Suprapubic skin (tissue), 4 donors: Measurements from ENCODE around the gene GBF1. TPM values are rescaled to one million over a fixed set of nuclear protein-coding genes. Genes with fewer than 3 reads are reported as not detected.
A peak's percentile ranks its signal among the peaks of the same experiment; 100 is the strongest.

Source experiments
- DNase-seq, 2 donors: peaks; one replicate each; pipeline ENCODE4 v3.0.0-alpha.2; 2019; ENCODE audit warnings: low spot score in 2 of 2
- H3K27ac ChIP-seq: fragments of 200-600 bp; sonication (generic); one replicate; pipeline ENCODE4 v1.5.1; 2019
- H3K27me3 ChIP-seq: fragments of 200-600 bp; sonication (generic); one replicate; pipeline ENCODE4 v1.5.1; 2019
- H3K36me3 ChIP-seq: fragments of 200-600 bp; sonication (generic); one replicate; pipeline ENCODE4 v1.5.1; 2019
- H3K4me1 ChIP-seq: fragments of 200-600 bp; sonication (generic); one replicate; pipeline ENCODE4 v1.5.1; 2019
- H3K4me3 ChIP-seq: fragments of 200-600 bp; sonication (generic); one replicate; pipeline ENCODE4 v1.5.1; 2019; ENCODE audit warnings: mild to moderate bottlenecking
- H3K9me3 ChIP-seq: fragments of 200-600 bp; sonication (generic); one replicate; pipeline ENCODE4 v1.5.1; 2019
- EP300 ChIP-seq: sonication (generic); formaldehyde crosslinking; IDR thresholded peaks from one replicate; pipeline ENCODE4 v1.6.1; 2017; ENCODE audit warnings: antibody characterized with exemption
- POLR2A ChIP-seq, 2 donors: fragments of 450-650 bp; IDR thresholded peaks; one replicate each; pipeline ENCODE4 v1.6.1; 2017; ENCODE audit warnings: antibody characterized with exemption in 2 of 2, mild to moderate bottlenecking in 2 of 2, moderate library complexity in 2 of 2
- POLR2AphosphoS5 ChIP-seq, 3 donors: sonication (generic); formaldehyde crosslinking; IDR thresholded peaks; one replicate each; pipeline ENCODE4 v1.6.1; 2017; ENCODE audit warnings: antibody characterized with exemption in 3 of 3
- WGBS: methylation state at CpG from one replicate; pipeline ENCODE4 v1.1.5; 2018; 5-methylcytosine and 5-hydroxymethylcytosine counted together
- total RNA-seq, 4 donors: library from RNA; depleted of rRNA; stranded (reverse); fragments of >200 nt; gene quantifications; one replicate each; pipeline ENCODE4 v1.1.0, GENCODE V29; 2016
- TF ChIP-seq, protein P1 (sequence below), 2 donors: fragments of 200-600 bp in 1 of 2; fragments of 450-650 bp in 1 of 2; sonication (generic) in 1 of 2; IDR thresholded peaks; one replicate each; pipeline ENCODE4 v1.5.1; 2016 to 2019; ENCODE audit warnings: antibody characterized with exemption in 2 of 2, mild to moderate bottlenecking in 1 of 2, moderate library complexity in 1 of 2

GBF1 gene
- total RNA-seq, 4 donors from 2014 or later, result 31.0 to 56.1 (median 43.9) TPM

DNA sequence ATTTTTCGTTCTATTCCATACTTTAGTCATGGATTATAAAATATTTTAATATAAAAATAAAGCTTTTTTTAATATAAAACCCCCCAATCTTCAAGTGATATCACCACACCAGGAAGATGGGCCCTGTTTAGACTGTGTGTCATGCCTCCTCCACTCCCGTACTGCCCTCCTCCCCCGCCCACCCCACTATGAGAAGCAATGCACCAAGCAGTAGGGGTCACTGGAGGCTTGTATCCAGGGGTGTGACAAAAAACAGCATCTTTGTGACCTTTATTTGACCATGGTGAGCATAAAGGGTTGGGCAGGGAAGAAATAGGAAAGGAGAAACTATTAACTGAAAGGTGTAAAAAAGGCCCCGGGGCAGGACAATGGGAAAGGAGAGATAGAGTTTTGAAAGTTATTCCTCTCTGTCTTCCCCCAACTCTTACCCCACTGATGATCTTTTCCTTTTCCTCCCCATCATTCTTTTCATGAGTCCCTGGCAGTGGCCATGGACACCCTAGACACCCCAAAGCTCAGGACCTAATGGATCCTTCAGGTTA, 7.5 kb upstream of the GBF1 start:
- Histone ChIP-seq H3K4me1 (peaks cover 17% of the 10 kb centered on the region), H3K4me3 (no peak overlapping the region), H3K27ac (no peak overlapping the region), H3K36me3 (no peaks in the 10 kb centered on the region), H3K27me3 (peaks cover 3% of the 10 kb centered on the region), H3K9me3 (no peaks in the 10 kb centered on the region)
- no peak for DNase-seq
- WGBS, result 59% methylated on average over 4 of the region's 4 CpGs
- TF ChIP-seq POLR2A (IDR thresholded peaks at IDR 0.05) (no peak), EP300 (no peak), POLR2AphosphoS5 (IDR thresholded peaks at IDR 0.05) (no peak)
- TF ChIP-seq, protein P1, sequence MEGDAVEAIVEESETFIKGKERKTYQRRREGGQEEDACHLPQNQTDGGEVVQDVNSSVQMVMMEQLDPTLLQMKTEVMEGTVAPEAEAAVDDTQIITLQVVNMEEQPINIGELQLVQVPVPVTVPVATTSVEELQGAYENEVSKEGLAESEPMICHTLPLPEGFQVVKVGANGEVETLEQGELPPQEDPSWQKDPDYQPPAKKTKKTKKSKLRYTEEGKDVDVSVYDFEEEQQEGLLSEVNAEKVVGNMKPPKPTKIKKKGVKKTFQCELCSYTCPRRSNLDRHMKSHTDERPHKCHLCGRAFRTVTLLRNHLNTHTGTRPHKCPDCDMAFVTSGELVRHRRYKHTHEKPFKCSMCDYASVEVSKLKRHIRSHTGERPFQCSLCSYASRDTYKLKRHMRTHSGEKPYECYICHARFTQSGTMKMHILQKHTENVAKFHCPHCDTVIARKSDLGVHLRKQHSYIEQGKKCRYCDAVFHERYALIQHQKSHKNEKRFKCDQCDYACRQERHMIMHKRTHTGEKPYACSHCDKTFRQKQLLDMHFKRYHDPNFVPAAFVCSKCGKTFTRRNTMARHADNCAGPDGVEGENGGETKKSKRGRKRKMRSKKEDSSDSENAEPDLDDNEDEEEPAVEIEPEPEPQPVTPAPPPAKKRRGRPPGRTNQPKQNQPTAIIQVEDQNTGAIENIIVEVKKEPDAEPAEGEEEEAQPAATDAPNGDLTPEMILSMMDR (IDR thresholded peaks at IDR 0.05), result no peak

DNA sequence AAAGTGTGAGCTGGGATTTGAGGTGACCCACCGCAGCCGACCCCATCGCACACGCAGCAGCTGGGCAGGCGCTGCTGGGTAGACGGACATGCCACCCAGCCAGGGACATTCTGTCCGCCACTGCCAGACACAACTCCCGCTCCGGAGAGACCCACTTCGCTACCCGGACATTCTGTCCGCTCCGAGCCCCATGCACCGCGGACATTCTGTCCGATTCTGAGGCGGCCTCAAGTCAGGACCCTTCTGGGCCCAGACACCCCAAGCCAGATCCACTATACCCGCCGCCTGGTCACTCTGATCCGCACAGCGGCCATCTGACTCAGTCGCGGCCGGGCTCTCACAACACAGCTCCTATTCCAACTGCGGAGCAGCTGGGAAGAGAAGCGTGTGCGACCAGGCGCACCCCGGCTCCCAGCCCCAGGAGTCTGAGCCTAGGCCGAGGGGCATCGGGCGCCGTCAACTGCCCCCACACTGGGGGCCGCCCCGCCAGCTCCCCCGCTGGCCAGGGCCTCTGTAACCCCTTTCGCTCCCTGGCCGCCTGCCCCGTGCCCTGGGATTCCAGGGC, 4.8 kb upstream of the GBF1 start:
- WGBS, result 63% methylated on average over 32 of the region's 39 CpGs
- DNase-seq, result no peak
- Histone ChIP-seq H3K9me3 (no peaks in the 10 kb centered on the region), H3K4me3 (peak overlapping the region; percentile 59), H3K4me1 (peaks cover 24% of the 10 kb centered on the region), H3K36me3 (no peaks in the 10 kb centered on the region), H3K27ac (no peak overlapping the region), H3K27me3 (no peaks in the 10 kb centered on the region)
- TF ChIP-seq POLR2A (IDR thresholded peaks at IDR 0.05) (no peak), EP300 (no peak), POLR2AphosphoS5 (IDR thresholded peaks at IDR 0.05) (no peak)
- TF ChIP-seq, protein P1 (IDR thresholded peaks at IDR 0.05), result no peak

DNA sequence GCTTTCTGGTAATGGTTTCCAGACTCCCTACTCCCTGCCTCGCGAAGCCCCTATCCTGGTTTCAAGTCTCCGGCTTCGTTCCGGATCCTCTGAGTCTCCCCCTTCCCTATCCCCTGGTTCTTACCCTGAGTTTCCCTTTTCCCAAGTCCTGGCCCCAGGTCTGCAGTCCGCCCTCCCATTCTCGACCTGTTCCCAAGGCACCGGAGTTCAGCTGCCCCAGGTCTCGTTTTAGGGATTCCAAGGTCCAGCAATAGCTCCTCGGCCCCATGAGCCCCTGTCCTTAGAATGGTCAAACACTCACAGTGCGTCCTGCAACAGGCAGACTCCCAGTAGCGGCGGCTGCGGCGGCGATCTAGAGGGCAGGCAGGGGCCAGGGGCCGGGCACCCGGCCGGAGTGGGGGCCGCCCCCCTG, 4.3 kb upstream of the GBF1 start:
- 13% methylated on average over 10 of the region's 20 CpGs for WGBS
- H3K4me1 ChIP-seq, result peaks cover 27% of the 10 kb centered on the region
- no peak for DNase-seq
- no peak for TF ChIP-seq EP300
- no peak for TF ChIP-seq POLR2A (IDR thresholded peaks at IDR 0.05)
- TF ChIP-seq, protein P1 (IDR thresholded peaks at IDR 0.05), result no peak
- no peak for TF ChIP-seq POLR2AphosphoS5 (IDR thresholded peaks at IDR 0.05)
- H3K9me3 ChIP-seq, result no peaks in the 10 kb centered on the region
- peak overlapping the region; percentile 59 for H3K4me3 ChIP-seq
- no peaks in the 10 kb centered on the region for H3K27me3 ChIP-seq
- no peaks in the 10 kb centered on the region for H3K36me3 ChIP-seq
- no peak overlapping the region for H3K27ac ChIP-seq

DNA sequence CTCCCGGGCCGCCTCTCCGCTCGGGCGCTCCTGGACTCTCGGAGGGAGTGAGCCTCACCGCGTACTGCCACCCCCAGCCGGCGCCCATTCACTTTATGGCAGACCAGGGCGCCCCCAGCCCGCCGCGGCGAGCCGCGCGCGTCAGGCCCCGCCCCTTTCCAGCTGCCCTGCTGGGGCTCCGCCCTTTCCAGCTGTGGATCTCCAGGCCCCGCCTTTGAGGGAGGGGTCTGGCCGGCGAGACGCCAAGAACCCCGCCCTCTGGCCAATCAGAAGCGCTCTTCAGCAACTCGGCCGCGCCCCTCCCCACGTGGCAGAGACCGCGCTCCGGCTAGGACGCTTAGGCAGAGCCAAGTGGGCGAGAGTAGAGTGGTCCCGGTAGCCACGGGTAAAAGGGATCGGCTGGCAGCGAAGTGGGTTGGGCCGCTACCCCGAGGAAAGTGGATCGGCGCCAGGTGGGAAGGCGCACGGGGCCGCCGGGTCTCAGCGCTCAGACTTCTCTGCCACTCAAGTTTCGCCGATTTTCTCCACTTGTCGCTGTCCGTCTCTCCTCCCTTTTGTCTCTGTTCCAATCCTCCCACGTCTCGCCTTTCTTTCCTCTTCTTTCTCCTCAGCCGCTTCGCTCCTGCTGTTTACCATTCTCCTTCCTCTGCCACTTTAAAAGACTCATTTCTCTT, 3.8 kb upstream of the GBF1 start, which contains the start of gene PITX3:
Gene PITX3 (minus strand): TSS at position 69 of the 674 bp plus-strand sequence. CDS start 9,432 bp downstream, outside the sequence.
- Histone ChIP-seq H3K36me3 (no peaks in the 10 kb centered on the region), H3K27me3 (no peaks in the 10 kb centered on the region), H3K9me3 (no peaks in the 10 kb centered on the region), H3K4me1 (peaks cover 32% of the 10 kb centered on the region), H3K4me3 (peak within 1 kb of the TSS; percentile 59), H3K27ac (no peak within 1 kb of the TSS)
- 2% methylated on average over 22 of the region's 57 CpGs for WGBS
- peak in 1 of 3 donors; percentile 41 for TF ChIP-seq POLR2AphosphoS5 (IDR thresholded peaks at IDR 0.05)
- TF ChIP-seq EP300, result no peak
- TF ChIP-seq POLR2A (IDR thresholded peaks at IDR 0.05), result no peak
- TF ChIP-seq, protein P1 (IDR thresholded peaks at IDR 0.05), result no peak
- peak; percentile 96 for DNase-seq

DNA sequence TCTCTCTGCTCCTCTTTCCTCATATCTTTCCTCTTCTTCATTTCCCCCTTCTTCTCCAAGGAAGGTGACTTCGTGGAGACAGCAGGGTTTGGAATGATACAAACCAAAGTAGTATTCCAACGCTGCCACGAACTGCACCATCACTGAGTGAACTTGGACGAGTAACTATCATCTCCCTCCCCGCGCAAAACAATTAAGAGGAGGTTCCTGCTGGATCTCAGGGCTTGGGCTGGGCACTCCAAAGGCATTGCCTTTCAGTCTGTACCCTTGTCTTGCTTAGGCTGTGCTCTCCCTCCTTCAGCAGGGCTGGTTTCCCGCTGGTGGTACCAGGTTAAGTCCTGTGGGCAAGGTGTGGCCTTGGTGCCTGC, 3.2 kb upstream of the GBF1 start:
- no peak for DNase-seq
- peak overlapping the region; percentile 59 for H3K4me3 ChIP-seq
- H3K4me1 ChIP-seq, result peaks cover 37% of the 10 kb centered on the region
- no peaks in the 10 kb centered on the region for H3K9me3 ChIP-seq
- no peak for TF ChIP-seq POLR2A (IDR thresholded peaks at IDR 0.05)
- no peak for TF ChIP-seq EP300
- TF ChIP-seq, protein P1 (IDR thresholded peaks at IDR 0.05), result no peak
- H3K27me3 ChIP-seq, result no peaks in the 10 kb centered on the region
- WGBS, result 13% methylated on average over 7 of the region's 7 CpGs
- H3K36me3 ChIP-seq, result no peaks in the 10 kb centered on the region
- no peak overlapping the region for H3K27ac ChIP-seq
